K562 (cell line): Measurements from ENCODE around the gene MICAL2. TPM values are rescaled to one million over a fixed set of nuclear protein-coding genes. Genes with fewer than 3 reads are reported as not detected.

ENCODE experiments used
- ATAC-seq: fragments of 200-7000 bp; cut with Tn5 transposase; 3 replicates; pipeline ENCODE4 v1.9.1; 2020; ENCODE audit warnings: moderate library complexity
- BruUV-seq: library from RNA; stranded (reverse); fragments of 400-500 nt; replicated peaks from 2 replicates; lab custom pipeline; 2021; lab: Mats Ljungman, UMichigan
- CTCF ChIA-PET: fragments of 300-600 bp; formaldehyde crosslinking; extraction: SDS; loops from one replicate; lab custom pipeline; 2021; ENCODE audit warnings: low intra/inter-chr PET ratio; lab: Yijun Ruan, JAX
- POLR2A ChIA-PET: fragments of 300-600, 350-650 bp; sonication (Branson Sonifier 250); formaldehyde crosslinking; extraction: SDS; loops from one replicate; lab custom pipeline; 2021; ENCODE audit warnings: antibody characterized with exemption, inconsistent platforms; lab: Yijun Ruan, JAX
- DNase-seq, 4 experiments: peaks; one replicate each; pipeline versions ENCODE4 v3.0.0 to v3.0.0-alpha.2; 2011 to 2018; ENCODE audit warnings: low spot score in 3 of 4, mixed read lengths in 3 of 4; ENCODE audit errors: extremely low read depth in 1 of 4
- FAIRE-seq: peaks from 2 replicates; lab custom pipeline; 2011; peaks lifted over from hg19 to GRCh38; lab: Jason Lieb, UNC
- H2AFZ ChIP-seq: 2 replicates; pipeline ENCODE4 v1.6.0; 2011; ENCODE audit warnings: low read depth, low read length, control low read depth, inconsistent platforms
- H3K27ac ChIP-seq: fragments of 200-600 bp; 3 replicates; pipeline ENCODE4 v1.8.0; 2011; ENCODE audit warnings: low read depth, mild to moderate bottlenecking, control low read depth, inconsistent platforms, low read length, moderate library complexity, mixed read lengths; ENCODE audit errors: extremely low read depth
- H3K27me3 ChIP-seq, 2 experiments: fragments of 300-600 bp in 1 of 2; 2 replicates in 1 of 2; 3 replicates in 1 of 2; pipeline versions ENCODE4 v1.6.0 to v1.8.0; 2011; ENCODE audit warnings: inconsistent platforms in 2 of 2, low read length in 2 of 2, mild to moderate bottlenecking in 1 of 2, mixed read lengths in 1 of 2, moderate library complexity in 1 of 2; ENCODE audit not compliant: control insufficient read depth in 2 of 2, insufficient read depth in 2 of 2
- H3K36me3 ChIP-seq: fragments of 300-600 bp; 3 replicates; pipeline ENCODE4 v1.8.0; 2011; ENCODE audit warnings: mild to moderate bottlenecking, low read length, inconsistent platforms; ENCODE audit not compliant: control insufficient read depth, insufficient read depth
- H3K4me1 ChIP-seq, 2 experiments: fragments of 200-600 bp in 1 of 2; replicated peaks in 1 of 2; 2 replicates in 1 of 2; 3 replicates in 1 of 2; pipeline versions ENCODE4 v1.5.1 to v1.8.0; 2011; ENCODE audit warnings: inconsistent platforms in 2 of 2, low read length in 2 of 2, mild to moderate bottlenecking in 1 of 2, mixed read lengths in 1 of 2, moderate library complexity in 1 of 2; ENCODE audit not compliant: control insufficient read depth in 2 of 2, insufficient read depth in 2 of 2
- H3K4me2 ChIP-seq: 2 replicates; pipeline ENCODE4 v1.6.1; 2011; ENCODE audit warnings: low read length, control low read depth, inconsistent platforms, mixed read lengths; ENCODE audit not compliant: insufficient read depth
- H3K4me3 ChIP-seq: fragments of 200-600 bp; sonication (generic), shearing (Covaris generic); 2 replicates; pipeline ENCODE4 v1.5.1; 2016; ENCODE audit warnings: control low read depth, inconsistent platforms
- H3K79me2 ChIP-seq: fragments of 200-600 bp; 3 replicates; pipeline ENCODE4 v1.8.0; 2011; ENCODE audit warnings: low read length, inconsistent platforms; ENCODE audit not compliant: control insufficient read depth, insufficient read depth
- H3K9ac ChIP-seq, 2 experiments: 2 replicates each; pipeline versions ENCODE4 v1.6.0 to v1.6.1; 2011; ENCODE audit warnings: low read depth in 2 of 2, low read length in 2 of 2, control low read depth in 1 of 2, inconsistent platforms in 1 of 2, mild to moderate bottlenecking in 1 of 2, mixed read lengths in 1 of 2; ENCODE audit not compliant: insufficient read depth in 1 of 2
- H3K9me1 ChIP-seq: one replicate; pipeline ENCODE4 v1.6.0; 2011; ENCODE audit warnings: inconsistent platforms, mild to moderate bottlenecking, low read length, moderate library complexity; ENCODE audit not compliant: control insufficient read depth, insufficient read depth
- H3K9me3 ChIP-seq: replicated peaks from 2 replicates; pipeline ENCODE4 v1.5.1; 2011; ENCODE audit warnings: low read depth, low read length, inconsistent platforms; ENCODE audit not compliant: control insufficient read depth, insufficient read depth
- H4K20me1 ChIP-seq: replicated peaks from 2 replicates; pipeline ENCODE4 v1.6.1; 2011; ENCODE audit warnings: low read length, inconsistent platforms, mixed read lengths; ENCODE audit not compliant: control insufficient read depth, insufficient read depth
- ELK3 ChIP-seq: fragments of 450-650 bp; formaldehyde crosslinking; IDR thresholded peaks from 2 replicates; pipeline ENCODE4 v1.4.0; 2020; ENCODE audit warnings: mild to moderate bottlenecking
- FOSL1 ChIP-seq: fragments of 200-800 bp; sonication (Bioruptor generic); conservative IDR thresholded peaks from 2 replicates; pipeline ENCODE4 v1.6.1; 2016; ENCODE audit warnings: missing genetic modification characterization, missing compliant biosample characterization
- HIVEP1 ChIP-seq: fragments of 250-450 bp; sonication (Bioruptor Pico); IDR thresholded peaks from 2 replicates; pipeline ENCODE4 v1.4.0; 2020; ENCODE audit warnings: mild to moderate bottlenecking
- VEZF1 ChIP-seq: fragments of 200-800 bp; sonication (Bioruptor generic); IDR thresholded peaks from 2 replicates; pipeline ENCODE4 v1.6.1; 2017; ENCODE audit warnings: missing genetic modification characterization, missing compliant biosample characterization
- ZNF436 ChIP-seq: fragments of 250-450, 450-650 bp; sonication (Bioruptor Pico); formaldehyde crosslinking; IDR thresholded peaks from 2 replicates; pipeline ENCODE4 v1.7.0; 2020; ENCODE audit warnings: mild to moderate bottlenecking
- ZNF668 ChIP-seq: fragments of 250-450 bp; sonication (Bioruptor Pico); IDR thresholded peaks from 2 replicates; pipeline ENCODE4 v1.8.0; 2022; ENCODE audit warnings: mild to moderate bottlenecking, inconsistent platforms
- WGBS: fragments of 100-300 bp; shearing (Covaris generic); methylation state at CpG from one replicate; pipeline ENCODE4 v1.1.6; 2016; ENCODE audit warnings: low coverage, mixed read lengths; ENCODE audit not compliant: insufficient coverage; ENCODE audit errors: missing lambda C conversion rate; 5-methylcytosine and 5-hydroxymethylcytosine counted together
- in situ Hi-C: fragments of 300-500 bp; cut with MboI; formaldehyde crosslinking; loops from 4 replicates; pipeline ENCODE4 v1.15.0; 2018; ENCODE audit warnings: inconsistent platforms, mixed read lengths
- intact Hi-C: fragments of 100-400 bp; cut with micrococcal nuclease; formaldehyde crosslinking; loops from 2 replicates; pipeline ENCODE4 v1.14.2; 2022
- polyA plus RNA-seq, 8 experiments: library from polyadenylated mRNA; depleted of rRNA in 4 of 8; stranded (reverse) in 5 of 8; unstranded in 3 of 8; fragments of >200 nt; fragmentation: Nextera tagmentation in 2 of 8; fragmentation: Illumina TruSeq in 1 of 8; extraction: Ambion mirVana in 2 of 8; extraction: Trizol in 1 of 8; gene quantifications; 2 replicates each; pipeline versions ENCODE4 v1.2.1 to v1.2.3, GENCODE V29; 2011 to 2014; ENCODE audit warnings: inconsistent platforms in 1 of 8, missing spikeins in 1 of 8
- total RNA-seq, 7 experiments: library from RNA; depleted of rRNA in 6 of 7; stranded (reverse); fragments of >200 nt in 6 of 7; fragmentation: Illumina TruSeq in 2 of 7; extraction: Trizol in 2 of 7; gene quantifications; 2 replicates each; pipeline versions ENCODE4 v1.2.1 to v1.2.3, GENCODE V29; 2011 to 2021; ENCODE audit warnings: low replicate concordance in 1 of 7
- TF ChIP-seq, protein P1 (sequence below), 2 experiments: fragments of 450-650 bp in 1 of 2; sonication (generic) in 1 of 2; formaldehyde crosslinking in 1 of 2; IDR thresholded peaks in 1 of 2; conservative IDR thresholded peaks in 1 of 2; 2 replicates each; pipeline versions ENCODE4 v1.6.1 to v1.8.1; 2016 to 2023; ENCODE audit warnings: mild to moderate bottlenecking in 2 of 2, moderate library complexity in 2 of 2, inconsistent platforms in 1 of 2, missing genetic modification reagents in 1 of 2

Gene MICAL2
- total and polyA plus RNA-seq, 9 of the 15 experiments (the other 6 are each of a cell fraction or from before 2014, with no cell fraction given), result 4.7 to 64.2 (median 33.6) TPM

DNA sequence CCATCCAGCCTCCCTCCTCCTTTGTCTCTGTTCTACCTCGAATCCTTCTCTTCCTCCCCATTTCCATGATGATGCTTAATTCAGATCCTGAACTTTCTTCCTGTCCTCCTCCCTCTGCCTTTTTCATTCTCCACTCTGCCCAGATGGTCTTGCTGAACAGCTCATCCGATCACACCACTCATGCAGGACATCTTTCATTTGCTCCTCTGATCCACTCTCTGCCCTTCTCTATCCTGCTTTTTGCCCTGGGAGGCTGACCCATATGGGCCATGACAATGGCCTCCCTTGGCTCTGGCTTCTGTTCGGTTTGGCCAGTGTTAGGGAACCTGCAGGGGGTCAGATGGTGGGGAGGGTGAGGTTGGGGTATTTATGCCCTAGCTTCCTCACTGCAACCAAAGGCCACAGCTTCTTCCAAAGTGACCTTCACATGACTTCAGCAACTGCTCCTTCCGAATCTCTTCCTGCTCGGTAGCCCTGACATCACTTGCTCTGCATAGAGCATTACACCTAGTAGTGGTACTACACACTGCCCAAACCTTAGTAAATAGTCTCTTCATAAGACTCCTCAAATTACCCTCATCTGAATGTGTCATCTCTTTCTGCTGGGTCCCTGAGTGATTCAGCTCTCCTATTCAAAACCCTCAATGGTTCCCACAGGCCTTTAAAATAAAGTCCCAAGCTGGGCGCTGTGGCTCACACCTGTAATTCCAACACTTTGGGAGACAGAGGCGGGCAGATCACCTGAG, 32.7 kb upstream of the MICAL2 start:
- Histone ChIP-seq H3K9me1 (no peaks in the 10 kb centered on the region), H3K36me3 (no peaks in the 10 kb centered on the region), H4K20me1 (0 out of 2 replicates have a peak, but pooled peaks cover 2% of the 10 kb centered on the region), H3K4me1 (no peaks in the 10 kb centered on the region; a peak in 1 of 5 replicates), H3K4me3 (no peak overlapping the region), H3K27ac (no peak overlapping the region), H2AFZ (no peak overlapping the region), H3K79me2 (no peaks in the 10 kb centered on the region), H3K9ac (no peak overlapping the region), H3K4me2 (no peak overlapping the region), H3K27me3 (peaks cover 28 to 49% of the 10 kb centered on the region in 2 experiments), H3K9me3 (no peaks in the 10 kb centered on the region)
- 13% methylated on average over 7 of the region's 7 CpGs for WGBS
- TF ChIP-seq HIVEP1 (CRISPR knock-in tag), result no peak
- FAIRE-seq (no peak), ATAC-seq (no peak), DNase-seq (no peak)
- ChIA-PET POLR2A (interaction anchor here (0.5 to 1.2 kb wide), 6 partner anchors 17 to 181 kb away, joined by 3 to 4 read pairs (median 3); no protein-coding TSS in a partner anchor), CTCF (interaction anchor here (0.7 kb wide), 1 partner anchor 14 kb away, joined by 5 read pairs; no protein-coding TSS in a partner anchor)
- in situ Hi-C loops, result no loop called here
- BruUV-seq, result no TSS peak
- intact Hi-C loops, result no loop called here

- FAIRE-seq (no peak), DNase-seq (no peak), ATAC-seq (no peak)
- POLR2A ChIA-PET, result interaction anchor here (0.6 kb wide), 1 partner anchor 237 kb away, joined by 3 read pairs; no protein-coding TSS in a partner anchor
- H3K36me3 ChIP-seq, result no peaks in the 10 kb centered on the region
- H3K9me1 ChIP-seq, result no peaks in the 10 kb centered on the region
- no TSS peak for BruUV-seq
- 19% methylated on average over 13 of the region's 13 CpGs for WGBS
- in situ Hi-C loops, result no loop called here
- CTCF ChIA-PET, result no interaction called here
- no peak overlapping the region for H3K4me2 ChIP-seq
- H3K9me3 ChIP-seq, result no peaks in the 10 kb centered on the region
- no peak overlapping the region for H2AFZ ChIP-seq
- H3K27me3 ChIP-seq, result peaks cover 9 to 27% of the 10 kb centered on the region in 2 experiments; a peak in 4 of 5 replicates
- H3K79me2 ChIP-seq, result no peaks in the 10 kb centered on the region
- H3K4me1 ChIP-seq, result no peaks in the 10 kb centered on the region; a peak in 1 of 5 replicates
- intact Hi-C loops, result no loop called here
- no peak overlapping the region for H3K27ac ChIP-seq
- no peaks in the 10 kb centered on the region for H4K20me1 ChIP-seq
- H3K4me3 ChIP-seq, result no peak overlapping the region
- TF ChIP-seq ELK3 (CRISPR knock-in tag), result no peak
- TF ChIP-seq, protein P1, sequence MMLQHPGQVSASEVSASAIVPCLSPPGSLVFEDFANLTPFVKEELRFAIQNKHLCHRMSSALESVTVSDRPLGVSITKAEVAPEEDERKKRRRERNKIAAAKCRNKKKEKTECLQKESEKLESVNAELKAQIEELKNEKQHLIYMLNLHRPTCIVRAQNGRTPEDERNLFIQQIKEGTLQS (IDR thresholded peaks at IDR 0.05), result 0 out of 2 replicates have a peak, but pooled peaks have one; percentile 21
- TF ChIP-seq, protein P1 (CRISPR knock-in tag; conservative IDR thresholded peaks at IDR 0.05), result no peak
- no peak for TF ChIP-seq ZNF436 (CRISPR knock-in tag)
- TF ChIP-seq FOSL1 (tag), result peak; percentile 28; the same call in 1 of the 2 replicates
- TF ChIP-seq VEZF1 (CRISPR knock-in tag), result peak; percentile 51
- no peak for TF ChIP-seq ZNF668
- TF ChIP-seq, all 486 proteins: peak for 3
- H3K9ac ChIP-seq, result no peak overlapping the region
These were observed 30.4 kb upstream of the MICAL2 start for GRCh38 chr11:12079726-12080556.
